SH-SY5Y (cell line): ENCODE measurements around the gene NOC4L.

Experiments
- GATA2 ChIP-seq: IDR thresholded peaks from 2 replicates; pipeline ENCODE4 v1.6.1; 2011; ENCODE audit warnings: mild to moderate bottlenecking, low read depth, low read length
- GATA3 ChIP-seq: IDR thresholded peaks from 2 replicates; pipeline ENCODE4 v1.6.1; 2011; ENCODE audit warnings: low read depth, mild to moderate bottlenecking, low read length, moderate library complexity

NOC4L gene

GRCh38 chr12:132167611-132168310 lies 23.5 kb downstream of the NOC4L start:
- no peak for TF ChIP-seq GATA3
- TF ChIP-seq GATA2, result no peak

GRCh38 chr12:132168311-132169031 lies 24.2 kb downstream of the NOC4L start:
- no peak for TF ChIP-seq GATA2
- TF ChIP-seq GATA3, result no peak

GRCh38 chr12:132169376-132169775 lies 25.1 kb downstream of the NOC4L start:
- TF ChIP-seq GATA3 (no peak), GATA2 (no peak)

- TF ChIP-seq GATA3 (no peak), GATA2 (no peak)
Measured at GRCh38 chr12:132170094-132170636, 25.9 kb downstream of the NOC4L start.

DNA sequence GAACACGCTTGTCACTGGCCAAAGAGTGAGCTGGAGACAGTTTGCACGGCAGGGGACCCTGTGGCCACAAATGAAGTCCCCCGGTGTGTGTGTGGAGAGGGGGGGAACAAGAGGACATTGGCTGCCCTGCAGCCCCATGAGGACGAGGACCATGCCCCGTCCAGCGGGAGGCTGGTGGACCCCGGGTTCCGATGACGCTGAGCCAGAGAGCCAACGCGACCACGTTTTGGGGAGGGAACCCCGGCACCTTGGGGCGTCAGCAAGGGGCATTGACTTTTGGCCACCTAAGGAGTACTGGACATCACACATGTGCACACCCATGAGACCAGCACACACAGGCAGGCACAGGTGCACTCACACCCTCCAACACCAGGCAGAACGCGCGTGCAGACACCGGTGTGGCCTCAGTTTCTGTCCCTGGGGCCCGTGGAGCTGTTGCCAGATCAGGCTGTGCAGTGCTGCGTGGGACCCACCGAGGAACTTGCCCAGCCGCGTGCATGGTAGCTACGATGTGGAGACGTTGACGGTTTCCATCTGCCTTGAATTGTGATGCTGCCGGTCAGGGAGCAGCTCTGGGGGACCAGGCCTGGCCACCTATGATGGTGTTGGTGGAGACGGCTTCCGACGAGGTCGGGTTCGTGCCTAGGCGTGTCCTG lies 26.5 kb downstream of the NOC4L start:
- TF ChIP-seq GATA2 (no peak), GATA3 (no peak)

DNA sequence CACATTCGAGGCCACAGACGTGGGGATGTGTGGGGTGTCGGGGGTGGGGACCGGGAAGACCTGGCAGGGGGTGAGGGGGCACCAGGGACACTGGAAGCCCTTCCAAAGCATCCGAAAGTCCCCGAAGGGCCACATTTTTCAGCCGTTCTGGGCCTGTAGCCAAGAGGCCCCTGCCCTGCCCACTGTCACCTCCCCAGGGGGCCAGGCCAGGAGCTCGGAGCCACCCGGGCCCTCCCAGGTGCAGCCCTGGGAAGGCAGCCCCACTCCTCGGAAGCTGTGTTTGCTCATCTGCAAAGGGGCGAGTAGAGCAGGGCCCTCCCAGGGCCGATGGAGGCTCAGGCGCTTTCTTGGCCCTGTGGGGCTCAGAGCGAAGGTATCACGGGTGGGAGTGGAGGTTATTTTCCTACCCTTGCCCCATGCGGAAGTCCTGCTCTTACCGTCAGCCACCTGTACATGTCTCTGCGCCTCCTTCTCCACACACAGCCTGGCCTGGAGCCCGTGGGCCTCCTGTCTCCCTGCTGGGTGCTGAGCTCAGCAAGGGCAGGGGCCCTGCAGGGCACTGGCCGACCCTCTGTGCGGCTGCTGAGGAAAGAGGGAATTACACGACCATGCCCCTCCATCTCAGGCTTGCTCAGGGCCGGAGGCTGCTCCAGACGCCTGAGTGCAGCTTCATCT lies 27.2 kb downstream of the NOC4L start:
- TF ChIP-seq GATA3 (no peak), GATA2 (no peak)

DNA sequence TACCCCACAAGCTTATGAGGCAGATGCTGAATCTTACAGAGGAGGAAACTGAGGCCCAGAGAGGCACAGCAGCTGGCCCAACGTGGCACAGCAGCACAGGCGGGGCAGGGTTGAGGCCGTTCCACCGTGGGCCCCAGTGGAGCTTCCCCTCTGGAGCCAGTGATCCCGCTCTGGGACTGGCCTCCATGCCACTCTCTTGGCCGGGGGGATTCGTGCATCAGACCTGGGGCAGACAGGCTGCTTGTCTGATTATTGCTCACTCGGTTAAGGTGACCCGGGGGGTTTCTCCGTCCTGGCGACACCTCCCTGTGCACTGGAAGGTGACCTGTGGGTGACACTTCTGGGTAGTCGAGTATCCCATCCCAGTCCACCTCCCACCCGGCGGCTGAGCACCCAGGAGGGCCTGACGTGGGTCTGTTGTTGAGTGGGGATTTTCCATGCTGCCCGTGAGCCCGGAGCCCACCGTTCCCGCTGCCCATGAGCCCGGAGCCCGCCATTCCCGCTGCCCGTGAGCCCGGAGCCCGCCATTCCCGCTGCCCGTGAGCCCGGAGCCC lies 27.8 kb downstream of the NOC4L start:
- TF ChIP-seq GATA3 (no peak), GATA2 (no peak)

- TF ChIP-seq GATA3, result no peak
- TF ChIP-seq GATA2, result no peak
Measured at GRCh38 chr12:132172619-132173018, 28.4 kb downstream of the NOC4L start.

DNA sequence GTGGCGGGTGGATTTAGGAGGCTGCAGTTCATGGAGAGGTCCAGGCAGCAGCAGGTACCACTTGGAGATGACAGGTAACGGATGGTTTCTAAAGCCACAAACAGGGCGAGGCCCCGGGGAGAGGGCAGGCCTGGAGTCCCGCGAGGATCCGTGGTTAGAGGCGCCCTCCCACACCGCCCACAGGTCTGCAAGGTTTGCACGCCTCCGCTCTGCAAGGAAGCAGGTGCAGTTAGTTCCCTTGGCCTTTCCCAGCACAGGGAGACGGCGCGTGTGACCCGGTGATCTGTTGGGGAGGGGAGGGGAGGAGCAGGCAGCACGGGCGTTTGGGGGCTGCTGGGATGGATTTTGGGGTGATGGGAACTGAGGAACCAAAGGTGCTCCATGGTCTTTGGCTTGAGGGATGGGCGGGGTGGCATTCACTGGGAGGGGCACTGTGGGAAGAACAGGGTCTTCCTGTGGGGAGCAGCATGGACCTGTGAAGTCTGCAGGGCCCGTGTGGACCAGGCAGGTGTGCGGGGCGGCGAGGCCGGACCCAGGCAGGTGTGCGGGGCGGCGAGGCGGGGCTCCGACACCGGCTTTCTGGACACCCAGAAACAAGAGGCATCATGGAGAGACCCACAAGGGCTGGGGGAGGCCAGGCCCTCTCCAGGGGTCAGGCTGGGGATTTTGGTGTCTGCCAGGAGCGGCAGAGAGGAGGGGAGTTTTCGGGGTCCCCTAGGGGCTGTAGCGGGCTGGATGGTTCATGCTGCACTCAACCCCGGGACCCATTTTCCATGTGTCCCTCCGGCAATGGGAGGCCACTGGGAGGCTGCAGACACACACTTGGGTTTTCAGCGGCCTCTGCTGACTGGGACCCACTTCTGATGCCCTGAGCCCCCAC lies 29.1 kb downstream of the NOC4L start:
- TF ChIP-seq GATA2 (no peak), GATA3 (no peak)

- TF ChIP-seq GATA2 (no peak), GATA3 (no peak)
Measured at GRCh38 chr12:132174015-132174838, 30.0 kb downstream of the NOC4L start.

GRCh38 chr12:132174839-132175490 lies 30.7 kb downstream of the NOC4L start:
- TF ChIP-seq GATA2, result no peak
- TF ChIP-seq GATA3, result no peak
